Smooth muscle cell (in vitro differentiated cells): ENCODE measurements around the gene OR4C3. TPM values are rescaled to one million over a fixed set of nuclear protein-coding genes. Genes with fewer than 3 reads are reported as not detected.
"Not testable (repeated sequence)": the region's sequence is repeated elsewhere in the genome, so short reads cannot be mapped to it uniquely, and the experiment has no call there.

Source experiments
- DNase-seq: peaks from one replicate; lab custom pipeline; 2025; ENCODE audit not compliant: unreplicated experiment; lab: John Stamatoyannopoulos, UW
- H2AFZ ChIP-seq: fragments of 200-600 bp; sonication (generic); 2 replicates; pipeline ENCODE4 v1.6.0; 2016; ENCODE audit warnings: antibody characterized with exemption, low read depth, mild to moderate bottlenecking
- H3F3A ChIP-seq: fragments of 200-600 bp; sonication (generic); 2 replicates; pipeline ENCODE4 v1.6.0; 2017; ENCODE audit warnings: antibody characterized with exemption, low read depth
- H3K27ac ChIP-seq: fragments of 200-600 bp; sonication (generic); 2 replicates; pipeline ENCODE4 v1.5.1; 2016; ENCODE audit warnings: low read depth, mild to moderate bottlenecking
- H3K27me3 ChIP-seq: fragments of 200-600 bp; sonication (generic); 2 replicates; pipeline ENCODE4 v1.6.1; 2016; ENCODE audit warnings: low read depth, mild to moderate bottlenecking
- H3K36me3 ChIP-seq: fragments of 200-600 bp; sonication (generic); 2 replicates; pipeline ENCODE4 v1.5.1; 2016; ENCODE audit warnings: low read depth
- H3K4me1 ChIP-seq: fragments of 200-600 bp; sonication (generic); 2 replicates; pipeline ENCODE4 v1.5.1; 2016; ENCODE audit warnings: low read depth
- H3K4me2 ChIP-seq: fragments of 200-600 bp; sonication (generic); 2 replicates; pipeline ENCODE4 v1.6.0; 2016; ENCODE audit warnings: mild to moderate bottlenecking
- H3K4me3 ChIP-seq: fragments of 200-600 bp; sonication (generic); 2 replicates; pipeline ENCODE4 v1.5.1; 2016; ENCODE audit warnings: mild to moderate bottlenecking
- H3K79me2 ChIP-seq: fragments of 200-600 bp; sonication (generic); 2 replicates; pipeline ENCODE4 v1.6.0; 2016; ENCODE audit warnings: low read depth, mild to moderate bottlenecking
- H3K9ac ChIP-seq: fragments of 200-600 bp; sonication (generic); 2 replicates; pipeline ENCODE4 v1.6.0; 2016; ENCODE audit warnings: low read depth
- H3K9me3 ChIP-seq: fragments of 200-600 bp; sonication (generic); replicated peaks from 2 replicates; pipeline ENCODE4 v1.5.1; 2016; ENCODE audit warnings: low read depth
- H4K20me1 ChIP-seq: fragments of 200-600 bp; sonication (generic); 2 replicates; pipeline ENCODE4 v1.6.0; 2016; ENCODE audit warnings: low read depth
- CTCF ChIP-seq: fragments of 200-600 bp; sonication (generic); IDR thresholded peaks from 2 replicates; pipeline ENCODE4 v1.5.1; 2017; ENCODE audit warnings: borderline replicate concordance, mild to moderate bottlenecking, antibody characterized with exemption; ENCODE audit not compliant: insufficient read depth, poor library complexity, severe bottlenecking
- WGBS: methylation state at CpG from one replicate; pipeline ENCODE4 v1.1.7; 2016; ENCODE audit warnings: low lambda C conversion rate; 5-methylcytosine and 5-hydroxymethylcytosine counted together
- polyA plus RNA-seq: library from polyadenylated mRNA; unstranded; fragments of >200 nt; fragmentation: Nextera tagmentation; extraction: Ambion mirVana; gene quantifications from 2 replicates; pipeline ENCODE4 v1.2.1, GENCODE V29; 2016
- total RNA-seq: library from RNA; depleted of rRNA; stranded (reverse); fragments of >200 nt; gene quantifications from 2 replicates; pipeline ENCODE4 v1.2.3, GENCODE V29; 2014

OR4C3 gene
- total RNA-seq (not detected in 2 replicates), polyA plus RNA-seq (not detected in 2 replicates)

GRCh38 chr11:48324620-48325019 lies at the start of gene OR4C3:
OR4C3 (plus strand) TSS chr11:48324920; CDS start chr11:48325022, 102 bp downstream.
- H3K27me3 ChIP-seq: not testable (repeated sequence)

GRCh38 chr11:48305923-48306322 lies 18.8 kb upstream of the OR4C3 start, which contains the start of gene OR4S1:
OR4S1 (plus strand) TSS chr11:48306223; CDS start chr11:48306223, 0 bp downstream.
- H3K79me2 ChIP-seq: no peaks in the 10 kb centered on the region
- no peak within 1 kb of the TSS for H3K4me2 ChIP-seq
- DNase-seq: no peak
- H3K9me3 ChIP-seq: no peaks in the 10 kb centered on the region
- H3K27me3 ChIP-seq: no peaks in the 10 kb centered on the region
- H2AFZ ChIP-seq: no peak within 1 kb of the TSS
- H3K4me3 ChIP-seq: no peak within 1 kb of the TSS
- H4K20me1 ChIP-seq: no peaks in the 10 kb centered on the region
- H3K9ac ChIP-seq: no peak within 1 kb of the TSS
- no peaks in the 10 kb centered on the region for H3K36me3 ChIP-seq
- no peak within 1 kb of the TSS for H3K27ac ChIP-seq
- TF ChIP-seq CTCF: no peak
- 67% methylated on average over 1 of the region's 1 CpG for WGBS
- no peaks in the 10 kb centered on the region for H3K4me1 ChIP-seq
- H3F3A ChIP-seq: no peaks in the 10 kb centered on the region

More at GRCh38 chr11:48324620-48325019, at the start of gene OR4C3:
- not testable (repeated sequence) for H3K9ac ChIP-seq, H3K79me2 ChIP-seq, H2AFZ ChIP-seq, H3K27ac ChIP-seq, H3K36me3 ChIP-seq, H3F3A ChIP-seq, H3K4me2 ChIP-seq, H4K20me1 ChIP-seq, DNase-seq, H3K4me3 ChIP-seq, H3K9me3 ChIP-seq, H3K4me1 ChIP-seq

GRCh38 chr11:48307760-48308386 lies 16.8 kb upstream of the OR4C3 start:
- no peaks in the 10 kb centered on the region for H3K4me1 ChIP-seq
- H3K27me3 ChIP-seq: no peaks in the 10 kb centered on the region
- no peaks in the 10 kb centered on the region for H3K36me3 ChIP-seq
- no peak overlapping the region for H3K4me3 ChIP-seq
- no peaks in the 10 kb centered on the region for H3K9me3 ChIP-seq
- TF ChIP-seq CTCF: peak; percentile 36
- no peak for DNase-seq
- WGBS: 30% methylated on average over 5 of the region's 5 CpGs
- H3K4me2 ChIP-seq: no peak overlapping the region
- H2AFZ ChIP-seq: no peak overlapping the region
- H4K20me1 ChIP-seq: no peaks in the 10 kb centered on the region
- H3F3A ChIP-seq: no peaks in the 10 kb centered on the region
- H3K79me2 ChIP-seq: no peaks in the 10 kb centered on the region
- no peak overlapping the region for H3K27ac ChIP-seq
- no peak overlapping the region for H3K9ac ChIP-seq

GRCh38 chr11:48313590-48313989 lies 11.1 kb upstream of the OR4C3 start:
- not testable (repeated sequence) for H3K4me2 ChIP-seq, H3K9me3 ChIP-seq, DNase-seq, H3K79me2 ChIP-seq, H3K36me3 ChIP-seq, H2AFZ ChIP-seq, H3K27ac ChIP-seq, H4K20me1 ChIP-seq, H3K27me3 ChIP-seq, H3K4me3 ChIP-seq, H3K9ac ChIP-seq, H3F3A ChIP-seq, H3K4me1 ChIP-seq
- WGBS: 55% methylated on average over 2 of the region's 2 CpGs

GRCh38 chr11:48319813-48320212 lies 4.9 kb upstream of the OR4C3 start:
- not testable (repeated sequence) for H3K4me1 ChIP-seq, H3K79me2 ChIP-seq, H3K4me2 ChIP-seq, H3K27me3 ChIP-seq, H3K9ac ChIP-seq, H3K4me3 ChIP-seq, DNase-seq, H2AFZ ChIP-seq, H4K20me1 ChIP-seq, H3K9me3 ChIP-seq, H3K36me3 ChIP-seq, H3F3A ChIP-seq, H3K27ac ChIP-seq
- 68% methylated on average over 2 of the region's 2 CpGs for WGBS
